GM13977 (cell line): Measurements from ENCODE around the gene PDLIM3.

Experiments used
- DNase-seq: peaks from one replicate; pipeline ENCODE4 v3.0.0; 2012; ENCODE audit warnings: low spot score
- in situ Hi-C: fragments of 300-500 bp; cut with MboI; formaldehyde crosslinking; loops from one replicate; pipeline ENCODE4 v1.12.0; 2022; ENCODE audit warnings: low sequenced_read_pairs, low pct_unique_long_range_greater_than_20kb, mixed read lengths, inconsistent platforms; ENCODE audit not compliant: unreplicated experiment
- TF ChIP-seq, protein P1 (sequence below): IDR thresholded peaks from 2 replicates; pipeline ENCODE4 v1.5.1; 2012; ENCODE audit warnings: mild to moderate bottlenecking, control low read depth; ENCODE audit not compliant: insufficient read depth; ENCODE audit errors: extremely low read depth, missing control alignments

The PDLIM3 gene

GRCh38 chr4:185468999-185469398 lies 66.3 kb downstream of the PDLIM3 start:
- TF ChIP-seq, protein P1, sequence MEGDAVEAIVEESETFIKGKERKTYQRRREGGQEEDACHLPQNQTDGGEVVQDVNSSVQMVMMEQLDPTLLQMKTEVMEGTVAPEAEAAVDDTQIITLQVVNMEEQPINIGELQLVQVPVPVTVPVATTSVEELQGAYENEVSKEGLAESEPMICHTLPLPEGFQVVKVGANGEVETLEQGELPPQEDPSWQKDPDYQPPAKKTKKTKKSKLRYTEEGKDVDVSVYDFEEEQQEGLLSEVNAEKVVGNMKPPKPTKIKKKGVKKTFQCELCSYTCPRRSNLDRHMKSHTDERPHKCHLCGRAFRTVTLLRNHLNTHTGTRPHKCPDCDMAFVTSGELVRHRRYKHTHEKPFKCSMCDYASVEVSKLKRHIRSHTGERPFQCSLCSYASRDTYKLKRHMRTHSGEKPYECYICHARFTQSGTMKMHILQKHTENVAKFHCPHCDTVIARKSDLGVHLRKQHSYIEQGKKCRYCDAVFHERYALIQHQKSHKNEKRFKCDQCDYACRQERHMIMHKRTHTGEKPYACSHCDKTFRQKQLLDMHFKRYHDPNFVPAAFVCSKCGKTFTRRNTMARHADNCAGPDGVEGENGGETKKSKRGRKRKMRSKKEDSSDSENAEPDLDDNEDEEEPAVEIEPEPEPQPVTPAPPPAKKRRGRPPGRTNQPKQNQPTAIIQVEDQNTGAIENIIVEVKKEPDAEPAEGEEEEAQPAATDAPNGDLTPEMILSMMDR = no peak
- no peak for DNase-seq

GRCh38 chr4:185467991-185468390 lies 67.3 kb downstream of the PDLIM3 start:
- no peak for DNase-seq
- in situ Hi-C loops = no loop called here

More at GRCh38 chr4:185468999-185469398, 66.3 kb downstream of the PDLIM3 start:
- in situ Hi-C loops = no loop called here

DNA sequence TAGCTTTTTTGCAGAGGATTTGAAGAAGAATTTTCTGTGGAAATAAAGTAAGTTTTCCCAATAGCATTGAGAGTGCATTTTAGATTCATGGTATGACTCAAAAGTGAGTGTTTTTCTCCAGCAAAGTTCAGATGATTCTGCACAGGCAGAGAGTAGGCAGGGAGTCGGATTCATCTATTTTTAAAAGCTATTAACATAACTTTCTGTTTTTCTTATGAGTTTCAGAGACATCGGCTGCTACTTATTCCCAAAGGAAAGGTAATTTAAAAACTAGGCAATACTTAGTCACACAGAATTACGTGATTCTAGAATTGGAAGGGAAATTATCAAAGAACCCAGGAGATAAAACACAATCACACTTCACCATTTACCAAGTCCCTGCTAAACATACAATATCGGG lies 68.2 kb downstream of the PDLIM3 start:
- in situ Hi-C loops = no loop called here
- no peak for DNase-seq
- TF ChIP-seq, protein P1 = no peak

More at GRCh38 chr4:185467991-185468390, 67.3 kb downstream of the PDLIM3 start:
- TF ChIP-seq, protein P1 = no peak

- TF ChIP-seq, protein P1 = no peak
- in situ Hi-C loops = no loop called here
- DNase-seq = no peak
Measured at GRCh38 chr4:185465707-185466106, 69.6 kb downstream of the PDLIM3 start.

GRCh38 chr4:185464887-185465286 lies 70.4 kb downstream of the PDLIM3 start:
- DNase-seq = no peak
- TF ChIP-seq, protein P1 = no peak
- in situ Hi-C loops = no loop called here

GRCh38 chr4:185464183-185464582 lies 71.1 kb downstream of the PDLIM3 start:
- in situ Hi-C loops = no loop called here
- TF ChIP-seq, protein P1 = no peak
- DNase-seq = no peak

- in situ Hi-C loops = no loop called here
- TF ChIP-seq, protein P1 = no peak
- no peak for DNase-seq
Measured at GRCh38 chr4:185463541-185463940, 71.8 kb downstream of the PDLIM3 start.
